ENCODE data around the gene FAM76B.

- TF ChIP-seq CTCF (IDR thresholded peaks at IDR 0.05 in 4 of 5, conservative IDR thresholded peaks at IDR 0.05 in 1 of 5) = no peak
- TF ChIP-seq POLR2A (IDR thresholded peaks at IDR 0.05) = no peak
Measured at GRCh38 chr11:95732930-95733602, 56.5 kb downstream of the FAM76B start.

All from gastrocnemius medialis (tissue), 4 donors.